ENCODE data around the gene RAB7B.

GRCh38 chr1:205945069-205945468, 58.1 kb downstream of the RAB7B start:
- TF ChIP-seq CTCF (IDR thresholded peaks at IDR 0.05; ENCODE audit: low read depth, low read length, poor library complexity, severe bottlenecking) (no peak), EZH2phosphoT487 (IDR thresholded peaks at IDR 0.05; ENCODE audit: borderline replicate concordance, low read length) (no peak)
